Fibroblast of lung (primary cell): Measurements from ENCODE around the gene GBP7. TPM values are rescaled to one million over a fixed set of nuclear protein-coding genes. Genes with fewer than 3 reads are reported as not detected.

Experiments used
- DNase-seq, 2 donors: peaks; one replicate each; pipeline versions ENCODE4 v3.0.0 to v3.0.0-alpha.2; 2010; ENCODE audit warnings: low read depth in 2 of 2
- H2AFZ ChIP-seq: 2 replicates; pipeline ENCODE4 v1.5.1; 2012; ENCODE audit warnings: low read length, control low read depth, inconsistent platforms
- H3K27ac ChIP-seq: 2 replicates; pipeline ENCODE4 v1.5.1; 2011; ENCODE audit warnings: low read length, control low read depth; ENCODE audit not compliant: insufficient read depth
- H3K27me3 ChIP-seq: 2 replicates; pipeline ENCODE4 v1.5.1; 2011; ENCODE audit warnings: mild to moderate bottlenecking, low read length; ENCODE audit not compliant: control insufficient read depth, insufficient read depth
- H3K36me3 ChIP-seq: 2 replicates; pipeline ENCODE4 v1.5.1; 2011; ENCODE audit warnings: low read length; ENCODE audit not compliant: control insufficient read depth, insufficient read depth
- H3K4me1 ChIP-seq: 2 replicates; pipeline ENCODE4 v1.5.1; 2011; ENCODE audit warnings: low read length; ENCODE audit not compliant: control insufficient read depth, insufficient read depth; ENCODE audit errors: extremely low read depth
- H3K4me2 ChIP-seq: 2 replicates; pipeline ENCODE4 v1.5.1; 2011; ENCODE audit warnings: low read length, control low read depth; ENCODE audit not compliant: insufficient read depth; ENCODE audit errors: extremely low read depth
- H3K4me3 ChIP-seq, 4 experiments: fragments of 200-600 bp in 1 of 4; sonication (generic) in 1 of 4; replicated peaks in 1 of 4; 2 replicates each; pipeline ENCODE4 v1.5.1; 2011 to 2016; ENCODE audit warnings: low read length in 4 of 4, low read depth in 3 of 4, mild to moderate bottlenecking in 3 of 4, control low read depth in 2 of 4, inconsistent platforms in 1 of 4, mixed read lengths in 1 of 4; ENCODE audit not compliant: insufficient read depth in 1 of 4; ENCODE audit errors: control extremely low read depth in 1 of 4
- H3K79me2 ChIP-seq: 2 replicates; pipeline ENCODE4 v1.5.1; 2012; ENCODE audit warnings: mild to moderate bottlenecking, low read length, inconsistent platforms; ENCODE audit not compliant: control insufficient read depth, insufficient read depth
- H3K9ac ChIP-seq: 2 replicates; pipeline ENCODE4 v1.5.1; 2011; ENCODE audit warnings: mild to moderate bottlenecking, low read length, control low read depth; ENCODE audit not compliant: insufficient read depth
- H3K9me3 ChIP-seq: 2 replicates; pipeline ENCODE4 v1.5.1; 2012; ENCODE audit warnings: low read depth, low read length; ENCODE audit not compliant: control insufficient read depth, insufficient read depth
- H4K20me1 ChIP-seq: 2 replicates; pipeline ENCODE4 v1.5.1; 2011; ENCODE audit warnings: low read length; ENCODE audit not compliant: control insufficient read depth, insufficient read depth; ENCODE audit errors: extremely low read depth
- CTCF ChIP-seq, 2 donors: IDR thresholded peaks in 1 of 2; conservative IDR thresholded peaks in 1 of 2; 1 replicate in 1 of 2; 2 replicates in 1 of 2; pipeline ENCODE4 v1.5.1; 2011 to 2012; ENCODE audit warnings: low read length in 2 of 2, control low read depth in 1 of 2, inconsistent platforms in 1 of 2, low read depth in 1 of 2, mild to moderate bottlenecking in 1 of 2
- EZH2 ChIP-seq: IDR thresholded peaks from 2 replicates; pipeline ENCODE4 v1.5.1; 2012; ENCODE audit warnings: low read length, control low read depth, mild to moderate bottlenecking; ENCODE audit errors: missing control alignments
- polyA plus RNA-seq, 2 donors: library from polyadenylated mRNA; depleted of rRNA in 1 of 2; stranded (reverse) in 1 of 2; unstranded in 1 of 2; fragments of >200 nt; gene quantifications; 2 replicates each; pipeline ENCODE4 v1.2.1, GENCODE V29; 2011 to 2012; ENCODE audit warnings: missing spikeins in 1 of 2
- total RNA-seq: library from RNA; depleted of rRNA; stranded (reverse); fragments of >200 nt; gene quantifications from 2 replicates; pipeline ENCODE4 v1.2.1, GENCODE V29; 2014

Gene GBP7
- total and polyA plus RNA-seq, 2 donors (not counting 1 experiment from before 2014, with no cell fraction given), result not detected

GRCh38 chr1:89169166-89169565 lies 6.6 kb downstream of the GBP7 start:
- Histone ChIP-seq H3K4me1 (no peaks in the 10 kb centered on the region), H3K9me3 (no peaks in the 10 kb centered on the region), H3K4me2 (no peak overlapping the region), H3K4me3 (no peak overlapping the region), H3K79me2 (no peaks in the 10 kb centered on the region), H3K36me3 (no peaks in the 10 kb centered on the region), H2AFZ (no peak overlapping the region), H3K9ac (no peak overlapping the region), H3K27me3 (no peaks in the 10 kb centered on the region), H4K20me1 (no peaks in the 10 kb centered on the region), H3K27ac (no peak overlapping the region)
- no peak for DNase-seq
- TF ChIP-seq CTCF (conservative IDR thresholded peaks at IDR 0.05 in 1 of 2, IDR thresholded peaks at IDR 0.05 in 1 of 2; ENCODE audit: low read depth in 1 of 2, low read length in 2 of 2) (no peak), EZH2 (no peak)

GRCh38 chr1:89167590-89168230 lies 8.1 kb downstream of the GBP7 start:
- Histone ChIP-seq H3K9me3 (no peaks in the 10 kb centered on the region), H3K36me3 (no peaks in the 10 kb centered on the region), H3K27ac (no peak overlapping the region), H2AFZ (no peak overlapping the region), H3K79me2 (no peaks in the 10 kb centered on the region), H4K20me1 (no peaks in the 10 kb centered on the region), H3K9ac (no peak overlapping the region), H3K4me2 (no peak overlapping the region), H3K27me3 (no peaks in the 10 kb centered on the region), H3K4me1 (no peaks in the 10 kb centered on the region), H3K4me3 (no peak overlapping the region)
- TF ChIP-seq EZH2, result no peak
- no peak for TF ChIP-seq CTCF (conservative IDR thresholded peaks at IDR 0.05 in 1 of 2, IDR thresholded peaks at IDR 0.05 in 1 of 2; ENCODE audit: low read depth in 1 of 2, low read length in 2 of 2)
- DNase-seq, result no peak

- Histone ChIP-seq H3K79me2 (no peaks in the 10 kb centered on the region), H3K9me3 (no peaks in the 10 kb centered on the region), H3K4me3 (no peak overlapping the region), H2AFZ (no peak overlapping the region), H3K4me1 (no peaks in the 10 kb centered on the region), H3K9ac (no peak overlapping the region), H3K36me3 (no peaks in the 10 kb centered on the region), H3K27me3 (no peaks in the 10 kb centered on the region), H3K27ac (no peak overlapping the region), H4K20me1 (no peaks in the 10 kb centered on the region), H3K4me2 (no peak overlapping the region)
- no peak for DNase-seq
- TF ChIP-seq EZH2, result no peak
- no peak for TF ChIP-seq CTCF (conservative IDR thresholded peaks at IDR 0.05 in 1 of 2, IDR thresholded peaks at IDR 0.05 in 1 of 2; ENCODE audit: low read depth in 1 of 2, low read length in 2 of 2)
These were observed 9.1 kb downstream of the GBP7 start for GRCh38 chr1:89166705-89167104.
